WTC11 (cell line): ENCODE data around the gene SUSD1.

Experiments
- CREB1 ChIP-seq: sonication (generic); formaldehyde crosslinking; IDR thresholded peaks from 2 replicates; pipeline ENCODE4 v1.8.0; 2023; ENCODE audit warnings: mild to moderate bottlenecking, missing genetic modification reagents
- NFE2L1 ChIP-seq: sonication (generic); formaldehyde crosslinking; IDR thresholded peaks from 2 replicates; pipeline ENCODE4 v1.8.1; 2023; ENCODE audit warnings: missing genetic modification reagents
- NR3C1 ChIP-seq: sonication (generic); formaldehyde crosslinking; conservative IDR thresholded peaks from 2 replicates; pipeline ENCODE4 v1.8.1; 2023; ENCODE audit warnings: low read depth, mild to moderate bottlenecking, missing genetic modification reagents
- SOX15 ChIP-seq: fragments of 250-450 bp; sonication (Bioruptor Pico); IDR thresholded peaks from 2 replicates; pipeline ENCODE4 v1.9.0; 2021; ENCODE audit warnings: mild to moderate bottlenecking
- TF ChIP-seq, protein P1 (sequence below): fragments of 200-600 bp; IDR thresholded peaks from 2 replicates; pipeline ENCODE4 v1.8.0; 2022; ENCODE audit warnings: antibody characterized with exemption
- TF ChIP-seq, protein P2 (sequence below): sonication (generic); formaldehyde crosslinking; IDR thresholded peaks from 2 replicates; pipeline ENCODE4 v1.8.1; 2023; ENCODE audit warnings: mild to moderate bottlenecking, missing genetic modification reagents, moderate library complexity
- TF ChIP-seq, protein P3 (sequence below): sonication (generic); formaldehyde crosslinking; IDR thresholded peaks from 2 replicates; pipeline ENCODE4 v1.8.0; 2022; ENCODE audit warnings: mild to moderate bottlenecking, missing genetic modification reagents
- TF ChIP-seq, protein P4 (sequence below): sonication (generic); formaldehyde crosslinking; IDR thresholded peaks from 2 replicates; pipeline ENCODE4 v1.8.1; 2022; ENCODE audit warnings: low read depth, missing genetic modification reagents, borderline replicate concordance
- TF ChIP-seq, protein P5 (sequence below): sonication (generic); formaldehyde crosslinking; IDR thresholded peaks from 2 replicates; pipeline ENCODE4 v1.8.0; 2022; ENCODE audit warnings: mild to moderate bottlenecking, missing genetic modification reagents
- TF ChIP-seq, protein P6 (sequence below): sonication (generic); formaldehyde crosslinking; IDR thresholded peaks from 2 replicates; pipeline ENCODE4 v1.8.1; 2023; ENCODE audit warnings: mild to moderate bottlenecking, missing genetic modification reagents

DNA sequence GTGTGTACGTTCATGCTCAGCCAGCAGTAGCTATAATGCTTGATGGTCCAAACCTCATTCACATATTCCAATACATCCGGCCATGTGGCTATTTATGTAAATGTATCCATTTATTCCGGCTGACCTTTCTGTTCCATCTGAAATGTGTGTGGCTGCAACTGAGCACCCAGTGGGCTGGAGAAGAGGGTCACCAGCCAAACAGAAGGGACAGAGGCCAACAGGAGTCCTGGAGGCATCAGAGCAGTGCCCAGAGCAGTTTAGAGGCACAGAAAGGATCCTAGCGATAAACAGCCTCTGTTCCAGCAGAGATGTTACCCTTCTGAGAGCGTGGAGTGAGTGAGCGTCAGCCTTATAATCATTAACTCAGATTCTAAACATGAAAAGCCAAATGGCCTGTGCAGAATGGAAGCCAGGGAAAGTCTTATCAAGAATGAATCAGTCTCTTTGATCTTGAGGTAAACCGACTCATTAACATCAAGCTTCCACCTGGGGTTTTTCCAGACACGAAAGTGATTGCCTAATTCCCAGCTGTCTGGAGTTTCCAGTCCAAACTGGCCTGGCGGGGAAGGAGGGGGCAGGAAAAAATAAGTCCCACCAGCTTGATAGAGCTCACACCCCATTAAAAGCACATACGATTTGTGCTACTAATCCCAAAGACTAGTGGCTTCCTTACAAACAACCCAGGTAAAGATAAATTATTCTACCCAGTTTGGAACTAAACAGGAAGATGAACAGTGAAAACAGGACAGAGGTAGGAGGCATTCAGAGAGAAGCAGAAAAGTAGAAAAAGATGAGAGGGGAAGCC, 55.7 kb downstream of the SUSD1 start:
- TF ChIP-seq, protein P1, sequence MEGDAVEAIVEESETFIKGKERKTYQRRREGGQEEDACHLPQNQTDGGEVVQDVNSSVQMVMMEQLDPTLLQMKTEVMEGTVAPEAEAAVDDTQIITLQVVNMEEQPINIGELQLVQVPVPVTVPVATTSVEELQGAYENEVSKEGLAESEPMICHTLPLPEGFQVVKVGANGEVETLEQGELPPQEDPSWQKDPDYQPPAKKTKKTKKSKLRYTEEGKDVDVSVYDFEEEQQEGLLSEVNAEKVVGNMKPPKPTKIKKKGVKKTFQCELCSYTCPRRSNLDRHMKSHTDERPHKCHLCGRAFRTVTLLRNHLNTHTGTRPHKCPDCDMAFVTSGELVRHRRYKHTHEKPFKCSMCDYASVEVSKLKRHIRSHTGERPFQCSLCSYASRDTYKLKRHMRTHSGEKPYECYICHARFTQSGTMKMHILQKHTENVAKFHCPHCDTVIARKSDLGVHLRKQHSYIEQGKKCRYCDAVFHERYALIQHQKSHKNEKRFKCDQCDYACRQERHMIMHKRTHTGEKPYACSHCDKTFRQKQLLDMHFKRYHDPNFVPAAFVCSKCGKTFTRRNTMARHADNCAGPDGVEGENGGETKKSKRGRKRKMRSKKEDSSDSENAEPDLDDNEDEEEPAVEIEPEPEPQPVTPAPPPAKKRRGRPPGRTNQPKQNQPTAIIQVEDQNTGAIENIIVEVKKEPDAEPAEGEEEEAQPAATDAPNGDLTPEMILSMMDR = no peak
- TF ChIP-seq, protein P2, sequence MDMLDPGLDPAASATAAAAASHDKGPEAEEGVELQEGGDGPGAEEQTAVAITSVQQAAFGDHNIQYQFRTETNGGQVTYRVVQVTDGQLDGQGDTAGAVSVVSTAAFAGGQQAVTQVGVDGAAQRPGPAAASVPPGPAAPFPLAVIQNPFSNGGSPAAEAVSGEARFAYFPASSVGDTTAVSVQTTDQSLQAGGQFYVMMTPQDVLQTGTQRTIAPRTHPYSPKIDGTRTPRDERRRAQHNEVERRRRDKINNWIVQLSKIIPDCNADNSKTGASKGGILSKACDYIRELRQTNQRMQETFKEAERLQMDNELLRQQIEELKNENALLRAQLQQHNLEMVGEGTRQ (CRISPR knock-in tag) = no peak
- no peak for TF ChIP-seq SOX15 (CRISPR knock-in tag)
- TF ChIP-seq NR3C1 (CRISPR knock-in tag) = no peak
- TF ChIP-seq, protein P3, sequence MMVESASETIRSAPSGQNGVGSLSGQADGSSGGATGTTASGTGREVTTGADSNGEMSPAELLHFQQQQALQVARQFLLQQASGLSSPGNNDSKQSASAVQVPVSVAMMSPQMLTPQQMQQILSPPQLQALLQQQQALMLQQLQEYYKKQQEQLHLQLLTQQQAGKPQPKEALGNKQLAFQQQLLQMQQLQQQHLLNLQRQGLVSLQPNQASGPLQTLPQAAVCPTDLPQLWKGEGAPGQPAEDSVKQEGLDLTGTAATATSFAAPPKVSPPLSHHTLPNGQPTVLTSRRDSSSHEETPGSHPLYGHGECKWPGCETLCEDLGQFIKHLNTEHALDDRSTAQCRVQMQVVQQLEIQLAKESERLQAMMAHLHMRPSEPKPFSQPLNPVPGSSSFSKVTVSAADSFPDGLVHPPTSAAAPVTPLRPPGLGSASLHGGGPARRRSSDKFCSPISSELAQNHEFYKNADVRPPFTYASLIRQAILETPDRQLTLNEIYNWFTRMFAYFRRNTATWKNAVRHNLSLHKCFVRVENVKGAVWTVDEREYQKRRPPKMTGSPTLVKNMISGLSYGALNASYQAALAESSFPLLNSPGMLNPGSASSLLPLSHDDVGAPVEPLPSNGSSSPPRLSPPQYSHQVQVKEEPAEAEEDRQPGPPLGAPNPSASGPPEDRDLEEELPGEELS (CRISPR knock-in tag) = no peak
- TF ChIP-seq, protein P4, sequence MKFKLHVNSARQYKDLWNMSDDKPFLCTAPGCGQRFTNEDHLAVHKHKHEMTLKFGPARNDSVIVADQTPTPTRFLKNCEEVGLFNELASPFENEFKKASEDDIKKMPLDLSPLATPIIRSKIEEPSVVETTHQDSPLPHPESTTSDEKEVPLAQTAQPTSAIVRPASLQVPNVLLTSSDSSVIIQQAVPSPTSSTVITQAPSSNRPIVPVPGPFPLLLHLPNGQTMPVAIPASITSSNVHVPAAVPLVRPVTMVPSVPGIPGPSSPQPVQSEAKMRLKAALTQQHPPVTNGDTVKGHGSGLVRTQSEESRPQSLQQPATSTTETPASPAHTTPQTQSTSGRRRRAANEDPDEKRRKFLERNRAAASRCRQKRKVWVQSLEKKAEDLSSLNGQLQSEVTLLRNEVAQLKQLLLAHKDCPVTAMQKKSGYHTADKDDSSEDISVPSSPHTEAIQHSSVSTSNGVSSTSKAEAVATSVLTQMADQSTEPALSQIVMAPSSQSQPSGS = no peak
- TF ChIP-seq, protein P5, sequence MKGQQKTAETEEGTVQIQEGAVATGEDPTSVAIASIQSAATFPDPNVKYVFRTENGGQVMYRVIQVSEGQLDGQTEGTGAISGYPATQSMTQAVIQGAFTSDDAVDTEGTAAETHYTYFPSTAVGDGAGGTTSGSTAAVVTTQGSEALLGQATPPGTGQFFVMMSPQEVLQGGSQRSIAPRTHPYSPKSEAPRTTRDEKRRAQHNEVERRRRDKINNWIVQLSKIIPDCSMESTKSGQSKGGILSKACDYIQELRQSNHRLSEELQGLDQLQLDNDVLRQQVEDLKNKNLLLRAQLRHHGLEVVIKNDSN (CRISPR knock-in tag) = no peak
- no peak for TF ChIP-seq CREB1 (CRISPR knock-in tag)
- TF ChIP-seq, protein P6, sequence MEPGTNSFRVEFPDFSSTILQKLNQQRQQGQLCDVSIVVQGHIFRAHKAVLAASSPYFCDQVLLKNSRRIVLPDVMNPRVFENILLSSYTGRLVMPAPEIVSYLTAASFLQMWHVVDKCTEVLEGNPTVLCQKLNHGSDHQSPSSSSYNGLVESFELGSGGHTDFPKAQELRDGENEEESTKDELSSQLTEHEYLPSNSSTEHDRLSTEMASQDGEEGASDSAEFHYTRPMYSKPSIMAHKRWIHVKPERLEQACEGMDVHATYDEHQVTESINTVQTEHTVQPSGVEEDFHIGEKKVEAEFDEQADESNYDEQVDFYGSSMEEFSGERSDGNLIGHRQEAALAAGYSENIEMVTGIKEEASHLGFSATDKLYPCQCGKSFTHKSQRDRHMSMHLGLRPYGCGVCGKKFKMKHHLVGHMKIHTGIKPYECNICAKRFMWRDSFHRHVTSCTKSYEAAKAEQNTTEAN (CRISPR knock-in tag) = no peak
- no peak for TF ChIP-seq NFE2L1 (CRISPR knock-in tag)
